Measurements from ENCODE around the gene FNDC1. TPM values are rescaled to one million over a fixed set of nuclear protein-coding genes. Genes with fewer than 3 reads are reported as not detected.

FNDC1 gene
- total RNA-seq, 1 donor from 2014 or later: 13.8 TPM

DNA sequence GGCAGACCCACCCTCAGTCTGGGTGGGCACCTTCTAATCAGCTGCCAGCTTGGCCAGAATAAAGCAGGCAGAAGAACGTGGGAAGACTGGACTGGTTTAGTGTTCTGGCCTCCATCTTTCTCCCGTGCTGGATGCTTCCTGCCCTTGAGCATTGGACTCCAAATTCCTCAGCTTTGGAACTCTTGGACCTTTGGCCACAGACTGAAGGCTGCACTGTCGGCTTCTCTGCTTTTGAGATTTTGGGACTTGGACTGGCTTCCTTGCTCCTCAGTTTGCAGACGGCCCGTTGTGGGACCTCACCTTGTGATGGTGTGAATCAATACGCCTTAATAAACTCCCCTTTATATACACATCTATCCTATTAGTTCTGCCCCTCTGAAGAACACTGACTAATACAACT, 20.6 kb upstream of the FNDC1 start:
- no peak for DNase-seq (ENCODE audit: low spot score)
- TF ChIP-seq, protein P1, sequence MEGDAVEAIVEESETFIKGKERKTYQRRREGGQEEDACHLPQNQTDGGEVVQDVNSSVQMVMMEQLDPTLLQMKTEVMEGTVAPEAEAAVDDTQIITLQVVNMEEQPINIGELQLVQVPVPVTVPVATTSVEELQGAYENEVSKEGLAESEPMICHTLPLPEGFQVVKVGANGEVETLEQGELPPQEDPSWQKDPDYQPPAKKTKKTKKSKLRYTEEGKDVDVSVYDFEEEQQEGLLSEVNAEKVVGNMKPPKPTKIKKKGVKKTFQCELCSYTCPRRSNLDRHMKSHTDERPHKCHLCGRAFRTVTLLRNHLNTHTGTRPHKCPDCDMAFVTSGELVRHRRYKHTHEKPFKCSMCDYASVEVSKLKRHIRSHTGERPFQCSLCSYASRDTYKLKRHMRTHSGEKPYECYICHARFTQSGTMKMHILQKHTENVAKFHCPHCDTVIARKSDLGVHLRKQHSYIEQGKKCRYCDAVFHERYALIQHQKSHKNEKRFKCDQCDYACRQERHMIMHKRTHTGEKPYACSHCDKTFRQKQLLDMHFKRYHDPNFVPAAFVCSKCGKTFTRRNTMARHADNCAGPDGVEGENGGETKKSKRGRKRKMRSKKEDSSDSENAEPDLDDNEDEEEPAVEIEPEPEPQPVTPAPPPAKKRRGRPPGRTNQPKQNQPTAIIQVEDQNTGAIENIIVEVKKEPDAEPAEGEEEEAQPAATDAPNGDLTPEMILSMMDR (IDR thresholded peaks at IDR 0.05): no peak
- Mint-ChIP-seq H3K4me1 (ENCODE audit: low read depth) (peaks cover 4% of the 10 kb centered on the region), H3K36me3 (ENCODE audit: low read depth) (no peaks in the 10 kb centered on the region), H3K4me3 (ENCODE audit: unreplicated experiment) (no peak overlapping the region), H3K27ac (ENCODE audit: unreplicated experiment) (no peak overlapping the region), H3K9me3 (ENCODE audit: low read depth) (no peaks in the 10 kb centered on the region), H3K27me3 (ENCODE audit: low read depth) (peaks cover 24% of the 10 kb centered on the region)

DNA sequence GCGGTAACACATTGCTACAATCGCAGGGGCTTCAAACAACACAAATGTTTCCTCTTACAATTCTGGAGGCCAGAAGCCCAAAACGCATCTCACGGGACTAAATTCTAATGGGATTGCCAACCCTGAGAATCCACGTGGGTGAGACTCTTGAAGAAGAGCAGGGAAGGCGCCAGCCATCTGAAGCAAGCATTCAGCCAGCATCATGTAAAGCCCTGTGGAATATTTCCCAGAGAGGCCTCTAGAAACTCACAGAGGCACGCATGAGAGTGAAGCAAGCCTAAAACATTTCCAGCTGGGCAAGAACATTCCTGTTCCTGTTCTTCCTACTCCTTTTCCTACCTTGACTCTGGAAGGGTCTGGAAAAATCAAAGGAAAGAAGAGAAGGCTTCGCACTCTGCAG, 19.6 kb upstream of the FNDC1 start:
- no peaks in the 10 kb centered on the region for H3K36me3 Mint-ChIP-seq (ENCODE audit: low read depth)
- H3K4me3 Mint-ChIP-seq (ENCODE audit: unreplicated experiment): no peak overlapping the region
- no peaks in the 10 kb centered on the region for H3K9me3 Mint-ChIP-seq (ENCODE audit: low read depth)
- H3K27me3 Mint-ChIP-seq (ENCODE audit: low read depth): peaks cover 21% of the 10 kb centered on the region
- H3K27ac Mint-ChIP-seq (ENCODE audit: unreplicated experiment): no peak overlapping the region
- peaks cover 4% of the 10 kb centered on the region for H3K4me1 Mint-ChIP-seq (ENCODE audit: low read depth)
- DNase-seq (ENCODE audit: low spot score): no peak
- TF ChIP-seq, protein P1 (IDR thresholded peaks at IDR 0.05): peak; percentile 8

DNA sequence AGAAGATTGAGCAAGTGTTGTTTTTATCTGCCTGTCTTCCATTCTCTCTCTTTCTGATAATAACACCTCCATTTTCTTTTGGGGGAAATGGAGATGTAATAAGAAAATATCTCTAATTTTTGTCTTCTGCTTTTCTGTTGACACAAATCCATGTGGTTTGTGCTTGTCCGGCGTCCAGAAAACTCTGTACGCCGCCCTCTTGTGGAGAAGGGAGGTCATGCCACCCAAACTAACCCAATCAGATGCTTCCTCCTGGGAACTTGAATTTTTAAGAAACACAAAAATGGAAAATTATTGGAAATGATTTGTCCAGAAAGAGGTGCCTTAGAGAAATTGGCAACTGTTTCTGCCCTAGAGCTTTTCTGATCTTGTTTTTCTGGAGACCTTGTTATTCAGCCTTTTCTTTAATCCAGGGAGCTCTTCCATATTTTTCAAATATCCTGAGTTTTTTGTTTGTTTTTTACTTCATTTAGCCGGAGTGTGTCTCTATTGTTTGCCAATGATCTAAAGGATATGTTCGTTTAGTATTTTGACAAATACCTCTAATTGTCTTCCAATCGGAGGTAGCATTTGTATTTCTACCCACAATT, 17.8 kb upstream of the FNDC1 start:
- peaks cover 11% of the 10 kb centered on the region for H3K9me3 Mint-ChIP-seq (ENCODE audit: low read depth)
- H3K27me3 Mint-ChIP-seq (ENCODE audit: low read depth): peaks cover 18% of the 10 kb centered on the region
- H3K4me3 Mint-ChIP-seq (ENCODE audit: unreplicated experiment): no peak overlapping the region
- H3K36me3 Mint-ChIP-seq (ENCODE audit: low read depth): peaks cover 2% of the 10 kb centered on the region
- DNase-seq (ENCODE audit: low spot score): no peak
- peaks cover 4% of the 10 kb centered on the region for H3K4me1 Mint-ChIP-seq (ENCODE audit: low read depth)
- TF ChIP-seq, protein P1 (IDR thresholded peaks at IDR 0.05): peak; percentile 89
- no peak overlapping the region for H3K27ac Mint-ChIP-seq (ENCODE audit: unreplicated experiment)

DNA sequence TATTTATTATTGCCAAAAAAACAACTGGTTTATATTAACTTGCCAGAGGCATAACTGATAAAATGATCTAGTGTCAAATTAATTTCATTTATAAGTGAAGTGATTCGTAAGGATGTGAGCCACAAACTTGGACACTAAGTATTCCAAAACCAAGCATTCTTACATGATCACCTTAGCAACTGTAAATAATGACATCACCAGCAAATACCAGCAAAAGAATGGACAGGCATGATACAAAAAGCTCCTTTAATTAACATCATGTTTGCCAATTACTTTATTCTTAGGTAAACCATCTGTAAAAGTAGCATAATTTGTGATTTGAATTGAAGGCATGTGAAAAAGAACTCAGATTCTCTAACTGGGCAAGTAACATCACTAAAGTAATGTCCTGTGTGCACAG, 17.2 kb upstream of the FNDC1 start:
- Mint-ChIP-seq H3K27me3 (ENCODE audit: low read depth) (peaks cover 12% of the 10 kb centered on the region), H3K4me3 (ENCODE audit: unreplicated experiment) (no peak overlapping the region), H3K9me3 (ENCODE audit: low read depth) (peaks cover 18% of the 10 kb centered on the region), H3K27ac (ENCODE audit: unreplicated experiment) (no peak overlapping the region), H3K36me3 (ENCODE audit: low read depth) (peaks cover 2% of the 10 kb centered on the region), H3K4me1 (ENCODE audit: low read depth) (peaks cover 4% of the 10 kb centered on the region)
- no peak for DNase-seq (ENCODE audit: low spot score)
- TF ChIP-seq, protein P1 (IDR thresholded peaks at IDR 0.05): no peak

DNA sequence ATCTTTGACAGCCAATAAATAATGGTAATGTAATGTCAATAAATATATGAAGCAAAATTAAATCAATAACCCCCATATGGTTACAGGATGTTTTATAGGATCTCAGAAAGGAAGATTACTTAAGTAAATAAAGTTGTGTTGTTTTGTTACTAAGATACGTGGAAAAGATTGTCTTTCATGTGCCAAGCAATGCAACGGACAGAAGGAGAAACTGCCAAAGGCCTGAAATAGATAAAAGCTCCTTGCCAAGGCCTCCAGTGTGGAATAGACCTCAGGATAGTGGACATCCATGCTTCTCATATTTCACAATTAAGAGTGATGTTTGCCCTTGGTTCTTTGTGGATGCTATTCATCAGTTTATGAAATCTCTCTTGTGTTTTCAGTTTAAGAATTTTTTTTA, 16.4 kb upstream of the FNDC1 start:
- DNase-seq (ENCODE audit: low spot score): no peak
- peaks cover 20% of the 10 kb centered on the region for H3K9me3 Mint-ChIP-seq (ENCODE audit: low read depth)
- peaks cover 2% of the 10 kb centered on the region for H3K36me3 Mint-ChIP-seq (ENCODE audit: low read depth)
- peaks cover 4% of the 10 kb centered on the region for H3K4me1 Mint-ChIP-seq (ENCODE audit: low read depth)
- H3K27ac Mint-ChIP-seq (ENCODE audit: unreplicated experiment): no peak overlapping the region
- no peak overlapping the region for H3K4me3 Mint-ChIP-seq (ENCODE audit: unreplicated experiment)
- TF ChIP-seq, protein P1 (IDR thresholded peaks at IDR 0.05): no peak
- peaks cover 9% of the 10 kb centered on the region for H3K27me3 Mint-ChIP-seq (ENCODE audit: low read depth)
